Measurements from ENCODE around the gene MARCHF6.
"Not testable (repeated sequence)": the region's sequence is repeated elsewhere in the genome, so short reads cannot be mapped to it uniquely, and the experiment has no call there.

The MARCHF6 gene, protein sequence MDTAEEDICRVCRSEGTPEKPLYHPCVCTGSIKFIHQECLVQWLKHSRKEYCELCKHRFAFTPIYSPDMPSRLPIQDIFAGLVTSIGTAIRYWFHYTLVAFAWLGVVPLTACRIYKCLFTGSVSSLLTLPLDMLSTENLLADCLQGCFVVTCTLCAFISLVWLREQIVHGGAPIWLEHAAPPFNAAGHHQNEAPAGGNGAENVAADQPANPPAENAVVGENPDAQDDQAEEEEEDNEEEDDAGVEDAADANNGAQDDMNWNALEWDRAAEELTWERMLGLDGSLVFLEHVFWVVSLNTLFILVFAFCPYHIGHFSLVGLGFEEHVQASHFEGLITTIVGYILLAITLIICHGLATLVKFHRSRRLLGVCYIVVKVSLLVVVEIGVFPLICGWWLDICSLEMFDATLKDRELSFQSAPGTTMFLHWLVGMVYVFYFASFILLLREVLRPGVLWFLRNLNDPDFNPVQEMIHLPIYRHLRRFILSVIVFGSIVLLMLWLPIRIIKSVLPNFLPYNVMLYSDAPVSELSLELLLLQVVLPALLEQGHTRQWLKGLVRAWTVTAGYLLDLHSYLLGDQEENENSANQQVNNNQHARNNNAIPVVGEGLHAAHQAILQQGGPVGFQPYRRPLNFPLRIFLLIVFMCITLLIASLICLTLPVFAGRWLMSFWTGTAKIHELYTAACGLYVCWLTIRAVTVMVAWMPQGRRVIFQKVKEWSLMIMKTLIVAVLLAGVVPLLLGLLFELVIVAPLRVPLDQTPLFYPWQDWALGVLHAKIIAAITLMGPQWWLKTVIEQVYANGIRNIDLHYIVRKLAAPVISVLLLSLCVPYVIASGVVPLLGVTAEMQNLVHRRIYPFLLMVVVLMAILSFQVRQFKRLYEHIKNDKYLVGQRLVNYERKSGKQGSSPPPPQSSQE

DNA sequence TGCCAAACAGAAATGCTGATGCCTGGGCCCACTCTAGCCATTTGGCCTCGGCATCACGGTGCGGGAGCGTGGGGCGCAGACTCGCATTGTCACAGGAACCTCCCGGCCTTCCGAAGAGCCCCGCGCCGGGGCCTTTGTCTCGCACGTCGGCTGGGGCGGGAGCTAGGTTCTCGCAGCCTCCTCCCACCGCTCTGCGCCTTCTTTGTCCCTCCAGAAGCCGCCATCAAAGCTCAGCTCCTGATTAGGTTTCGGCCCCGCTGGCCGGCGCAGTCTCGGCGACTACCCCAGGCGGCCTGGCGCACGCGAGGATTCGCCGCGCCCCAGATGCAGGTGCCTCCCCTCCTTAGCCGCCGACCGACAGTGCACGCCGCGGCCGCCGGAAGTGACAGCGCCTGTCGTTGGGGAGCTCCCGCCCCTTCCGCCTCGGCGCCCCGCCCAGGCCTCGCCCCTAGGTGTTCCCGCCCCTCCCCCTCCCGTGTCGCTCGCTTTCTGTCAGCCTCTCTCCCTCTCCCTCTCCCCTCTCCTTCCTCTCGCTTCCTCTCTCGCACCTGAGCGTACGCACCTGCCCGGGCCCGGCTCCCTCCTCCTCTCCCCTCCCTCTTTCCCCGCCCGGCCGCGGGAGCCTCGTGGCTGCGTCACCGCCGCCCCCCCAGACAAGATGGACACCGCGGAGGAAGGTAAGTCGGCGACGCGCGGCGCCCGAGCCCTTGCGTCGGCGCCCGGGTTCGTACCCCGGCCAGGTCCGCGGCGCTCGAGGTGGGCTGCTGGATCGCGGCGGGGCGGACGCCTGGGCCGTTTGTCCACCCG, at the start of gene MARCHF6:
Gene MARCHF6 (plus strand): TSS at position 455 of the 807 bp plus-strand sequence. CDS start 204 bp downstream, at position 659.
- peak; percentile 35 for DNase-seq (ENCODE audit: low spot score)

DNA sequence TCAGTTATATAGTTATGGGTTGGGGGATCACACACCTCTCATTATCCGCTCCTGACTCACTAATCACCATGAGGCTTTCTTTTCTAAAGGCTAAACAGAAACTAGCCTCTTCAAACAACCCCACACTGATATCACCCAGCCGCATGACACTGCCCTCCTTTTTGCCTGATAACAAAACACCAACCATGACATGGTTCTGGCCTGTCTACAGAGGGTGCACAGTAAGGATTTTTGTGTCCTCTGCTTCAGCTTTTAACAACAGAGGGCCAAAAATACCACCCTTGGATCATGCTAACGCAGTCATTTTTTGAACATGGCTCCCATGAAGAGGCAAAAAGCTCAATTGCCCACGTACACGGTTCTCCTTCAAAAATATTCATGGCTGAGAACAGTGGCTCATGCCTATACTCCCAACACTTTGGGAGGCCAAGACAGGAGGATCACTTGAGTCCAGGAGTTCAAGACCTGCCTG, 49.8 kb upstream of the MARCHF6 start:
- no peak for DNase-seq (ENCODE audit: low spot score)

DNA sequence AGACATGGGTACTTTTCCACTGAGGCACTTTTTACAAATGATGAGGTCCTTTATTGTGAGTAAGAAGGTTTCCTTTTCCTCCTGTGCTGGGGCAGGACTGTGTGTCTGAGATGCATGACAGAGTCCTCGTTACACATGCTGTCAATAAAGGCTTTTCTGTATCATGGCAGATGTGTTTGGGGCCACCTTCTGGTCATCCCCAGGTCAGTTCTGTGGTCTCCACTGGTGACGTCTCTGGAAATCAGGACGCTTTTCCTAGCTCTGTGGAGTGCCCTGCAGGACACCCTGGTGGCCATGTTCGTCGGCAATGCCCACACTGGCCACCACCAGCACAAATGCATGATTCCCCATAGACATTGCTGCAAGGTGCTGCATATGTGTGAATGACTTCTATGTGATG, 48.6 kb upstream of the MARCHF6 start:
- DNase-seq (ENCODE audit: low spot score) = no peak

DNA sequence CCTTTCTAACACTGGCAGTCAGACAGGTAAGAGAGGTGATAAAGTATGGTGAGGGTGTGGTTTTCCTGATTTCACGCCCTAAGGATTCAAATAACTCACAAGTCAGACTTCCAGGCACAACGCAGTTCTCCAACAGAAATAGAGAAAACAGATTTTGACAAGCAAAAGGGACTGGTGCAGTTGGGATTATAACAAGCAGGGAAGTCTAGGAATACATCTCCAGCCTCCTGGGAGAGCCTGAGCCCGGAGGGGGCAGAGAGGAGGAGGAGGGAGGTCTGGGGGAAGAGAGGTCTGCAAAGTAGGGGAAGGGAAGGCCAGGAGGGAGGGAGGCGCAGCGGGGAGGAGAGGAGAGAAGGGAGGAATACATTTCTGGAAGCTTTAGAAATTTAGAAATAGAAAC, 47.4 kb upstream of the MARCHF6 start:
- no peak for DNase-seq (ENCODE audit: low spot score)

DNA sequence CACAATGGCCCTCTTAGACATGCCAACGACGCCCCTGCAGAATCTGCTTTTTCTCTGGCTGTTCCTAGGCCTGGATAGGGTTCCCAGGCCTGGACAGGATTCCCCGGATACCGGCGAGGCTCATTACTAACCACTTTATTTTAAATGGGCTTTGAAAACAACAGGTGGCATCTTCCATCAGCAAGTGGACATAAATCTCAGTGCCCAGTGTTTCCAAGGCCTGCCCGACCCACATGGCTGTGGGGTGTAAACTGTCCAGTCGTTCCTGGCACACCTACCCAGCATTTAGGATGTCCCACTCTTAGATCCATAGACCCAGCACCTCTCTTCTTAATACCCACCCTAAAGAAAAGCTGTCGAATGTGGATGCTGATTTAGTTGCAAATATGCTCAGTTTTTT, 46.7 kb upstream of the MARCHF6 start:
- no peak for DNase-seq (ENCODE audit: low spot score)

DNA sequence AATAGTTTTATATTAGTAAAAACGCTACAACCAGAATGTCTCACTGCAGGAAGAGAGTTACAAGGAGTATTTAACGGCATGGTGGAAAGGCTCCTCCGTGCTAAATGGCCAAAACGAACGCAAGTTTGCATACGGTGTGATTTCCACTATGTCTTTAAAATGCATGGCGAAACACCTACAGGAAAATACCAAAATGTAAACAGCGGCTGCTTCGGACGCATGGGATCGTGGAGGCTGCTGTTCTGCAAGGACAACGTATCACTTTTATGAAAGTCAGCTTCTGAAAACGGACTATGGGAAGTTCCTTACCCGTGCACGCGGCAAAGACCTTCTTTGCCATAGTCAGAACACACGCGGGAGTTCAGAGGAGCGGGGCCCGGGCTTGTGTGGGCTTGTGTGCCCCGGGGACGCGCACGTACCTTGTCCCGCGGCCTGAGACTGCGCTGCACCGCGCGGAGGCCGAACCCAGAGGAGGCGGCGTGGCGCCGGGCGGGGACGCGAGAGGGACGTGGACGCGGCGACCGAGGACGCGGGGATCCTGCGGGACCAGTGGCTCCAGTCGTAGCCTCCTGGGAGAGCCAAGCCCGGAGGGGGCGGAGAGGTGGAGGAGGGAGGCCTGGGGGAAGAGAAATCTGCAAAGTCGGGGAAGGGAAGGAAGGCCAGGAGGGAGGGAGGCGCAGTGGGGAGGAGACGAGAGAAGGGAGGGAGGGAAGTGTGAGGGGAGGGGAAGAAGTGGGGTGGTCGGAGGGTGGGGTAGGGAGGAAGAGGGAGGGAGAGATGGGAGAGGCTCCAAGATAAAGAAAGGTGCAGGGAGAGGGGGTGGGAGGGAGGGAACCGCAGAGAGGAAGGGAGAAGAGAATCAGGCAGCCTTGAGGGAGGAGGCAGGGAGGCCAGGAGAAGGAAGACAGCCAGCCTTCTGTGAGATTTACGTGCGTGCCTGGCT, 46.0 kb upstream of the MARCHF6 start, which contains the start of gene CMBL:
Gene CMBL (minus strand): TSS at position 697 of the 943 bp plus-strand sequence. CDS start 17,140 bp downstream, outside the sequence.
- peak; percentile 57 for DNase-seq (ENCODE audit: low spot score)

DNA sequence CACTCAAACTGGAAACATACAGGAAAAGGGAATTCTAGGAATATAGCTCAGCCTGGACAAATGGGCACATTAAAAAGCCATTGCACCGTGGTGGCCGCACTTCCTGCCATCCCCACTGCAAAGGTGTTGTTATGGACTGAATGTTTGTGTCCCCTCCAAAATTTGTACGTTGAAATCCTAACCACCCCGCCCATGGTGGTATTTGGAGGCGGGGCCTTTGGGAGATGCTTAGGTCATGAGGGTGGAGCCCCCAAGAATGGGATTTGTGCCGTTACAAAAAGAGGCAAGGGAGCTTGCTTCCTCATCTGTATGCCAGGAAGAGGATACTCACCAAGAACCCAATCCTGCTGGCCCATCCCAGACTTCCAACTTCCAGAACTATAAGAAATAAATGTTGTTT, 44.7 kb upstream of the MARCHF6 start:
- DNase-seq (ENCODE audit: low spot score) = no peak

DNA sequence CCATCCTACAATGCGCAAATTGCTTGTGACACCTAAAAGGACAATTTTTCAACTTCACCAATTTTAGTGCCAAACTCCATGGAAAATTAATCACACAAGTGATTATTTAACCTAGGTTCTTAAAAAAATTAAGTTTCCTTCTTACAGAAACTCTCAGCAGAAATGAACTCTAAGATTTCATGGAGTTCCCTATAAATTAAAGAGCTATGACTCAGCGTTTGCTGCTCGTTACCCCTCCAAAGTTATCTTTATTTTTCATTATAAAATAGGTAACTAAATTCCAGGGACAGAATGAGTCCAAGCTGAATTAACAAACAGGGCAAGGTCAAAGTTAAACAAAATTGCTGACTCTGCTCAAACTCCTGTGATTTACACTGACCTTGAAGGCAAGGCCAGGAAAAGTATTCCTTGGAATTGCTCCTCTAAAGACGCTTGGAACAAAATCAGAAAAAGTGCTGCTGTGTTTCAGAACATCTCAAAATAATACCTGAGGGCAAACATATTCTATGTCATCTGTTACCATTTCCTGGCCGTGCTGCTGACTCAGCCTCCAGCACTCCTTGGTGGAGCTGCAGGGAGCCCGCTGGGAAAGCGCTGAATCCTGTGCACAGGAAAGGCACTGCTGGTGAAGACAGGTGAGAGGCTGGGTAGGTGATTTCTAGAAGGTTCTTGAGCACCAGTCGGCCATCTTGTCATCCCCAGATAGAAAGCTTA, 43.3 kb upstream of the MARCHF6 start:
- no peak for DNase-seq (ENCODE audit: low spot score)

DNA sequence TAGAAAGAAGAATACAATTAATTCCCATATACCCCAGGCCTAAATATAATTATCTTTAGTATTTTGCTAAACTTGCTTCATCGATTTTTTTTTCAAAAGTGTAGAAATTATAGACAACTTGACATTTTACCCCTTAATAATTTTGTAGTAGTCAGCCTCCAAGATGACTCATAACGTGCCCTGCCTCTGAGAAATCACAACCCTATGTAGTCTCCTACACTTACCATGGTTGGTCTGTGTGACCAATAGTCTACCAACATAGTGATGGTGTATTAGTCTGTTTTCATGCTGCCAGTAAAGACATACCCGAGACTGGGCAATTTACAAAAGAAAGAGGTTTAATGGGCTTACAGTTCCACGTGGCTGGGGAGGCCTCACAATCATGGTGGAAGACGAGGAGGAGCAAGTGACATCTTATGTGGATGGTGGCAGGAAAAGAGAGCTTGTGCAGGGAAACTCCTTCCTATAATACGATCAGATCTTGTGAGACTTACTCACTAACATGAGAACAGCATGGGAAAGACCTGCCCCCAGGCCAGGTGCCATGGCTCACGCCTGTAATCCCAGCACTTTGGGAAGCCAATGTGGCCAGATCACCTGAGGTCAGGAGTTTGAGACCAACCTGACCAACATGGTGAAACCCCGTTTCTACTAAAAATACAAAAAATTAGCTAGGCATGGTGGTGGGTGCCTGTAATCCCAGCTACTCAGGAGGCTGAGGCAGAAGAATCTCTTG, 42.5 kb upstream of the MARCHF6 start:
- DNase-seq (ENCODE audit: low spot score) = not testable (repeated sequence)

DNA sequence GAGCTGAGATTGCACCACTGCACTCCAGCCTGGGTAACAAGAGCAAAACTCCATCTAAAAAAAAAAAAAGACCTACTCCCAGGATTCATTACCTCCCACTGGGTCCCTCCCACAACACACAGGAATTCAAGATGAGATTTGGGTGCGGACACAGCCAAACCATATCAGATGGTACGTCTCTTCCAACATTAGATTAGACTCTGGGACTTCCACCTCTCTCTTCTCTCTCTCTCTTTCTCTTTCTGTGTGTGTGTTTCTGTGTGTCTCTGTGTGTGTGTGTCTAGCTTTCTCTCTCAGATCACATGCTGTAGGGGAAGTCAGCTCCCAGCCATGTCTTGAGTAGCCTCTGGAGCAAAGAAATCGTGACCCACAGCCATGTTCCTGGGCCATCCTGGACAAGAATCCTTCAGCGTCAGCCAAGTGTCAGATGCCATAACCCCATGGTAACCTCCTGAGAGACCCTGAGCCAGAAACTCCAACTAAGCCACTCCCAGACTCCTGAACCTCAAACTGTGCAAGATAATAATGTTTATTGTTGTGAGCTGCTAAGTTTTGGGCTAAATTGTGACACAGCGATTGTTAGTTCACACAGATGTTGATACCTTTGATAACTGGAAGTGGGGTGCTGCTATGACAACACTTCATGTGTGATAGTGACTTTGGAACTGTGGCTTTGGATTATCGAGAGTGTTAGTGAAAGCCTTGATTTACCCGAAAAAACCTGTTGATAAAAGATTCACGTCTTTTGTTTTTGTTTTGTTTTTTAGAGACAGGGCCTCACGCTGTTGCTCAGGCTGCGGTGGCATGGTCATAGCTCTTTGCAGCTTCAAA, 41.7 kb upstream of the MARCHF6 start:
- DNase-seq (ENCODE audit: low spot score) = no peak

DNA sequence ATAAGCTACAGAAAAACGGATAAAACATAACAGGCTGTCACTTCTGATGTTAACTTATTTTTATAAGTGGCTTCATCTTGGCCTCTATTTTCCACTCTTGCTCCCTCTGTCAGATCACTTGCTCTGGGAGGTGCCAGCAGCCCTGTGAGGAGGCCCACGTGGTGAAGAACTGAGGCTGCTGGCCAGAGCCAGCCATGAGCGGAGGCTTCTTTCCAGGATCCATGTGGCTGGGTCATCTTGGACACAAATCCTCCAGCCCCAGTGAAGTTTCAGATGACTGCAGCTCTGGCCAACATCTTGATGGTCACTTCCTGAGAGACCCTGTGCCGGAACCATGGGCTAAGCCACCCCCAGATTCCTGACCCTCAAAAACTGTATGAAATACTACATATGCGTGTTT, 38.3 kb upstream of the MARCHF6 start:
- DNase-seq (ENCODE audit: low spot score) = no peak

DNA sequence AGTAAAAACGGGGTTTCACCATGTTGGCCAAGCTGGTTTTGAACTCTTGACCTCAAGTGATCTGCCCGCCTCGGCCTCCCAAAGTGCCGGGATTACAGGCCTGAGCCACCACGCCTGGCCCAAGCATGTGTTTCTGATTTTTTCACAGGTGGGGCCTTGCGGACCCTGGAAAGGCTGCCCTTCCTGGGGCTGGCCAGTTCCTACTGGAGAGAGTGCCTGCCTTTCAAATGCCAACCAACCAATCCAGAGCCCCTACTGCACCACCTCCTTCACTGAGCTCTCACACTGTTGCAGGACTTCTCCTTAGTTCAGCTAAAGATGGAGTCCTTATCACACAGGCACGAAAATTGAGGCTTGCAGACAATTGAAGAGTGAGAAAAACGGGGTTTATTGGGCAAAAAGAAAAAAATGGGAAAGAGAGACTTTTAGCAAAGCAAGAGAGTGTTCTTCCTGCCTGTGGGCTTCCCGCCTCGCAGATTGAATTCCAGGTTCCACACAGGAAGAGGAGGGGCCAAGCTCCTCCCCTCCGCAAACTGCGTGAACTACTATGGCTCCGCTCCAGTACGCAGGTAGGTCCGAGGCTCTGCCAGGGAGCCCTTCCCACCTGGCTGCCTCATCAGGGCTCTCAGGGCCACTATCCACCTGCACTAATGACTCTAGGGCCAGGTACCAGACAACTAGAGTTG, 37.5 kb upstream of the MARCHF6 start:
- DNase-seq (ENCODE audit: low spot score) = no peak

DNA sequence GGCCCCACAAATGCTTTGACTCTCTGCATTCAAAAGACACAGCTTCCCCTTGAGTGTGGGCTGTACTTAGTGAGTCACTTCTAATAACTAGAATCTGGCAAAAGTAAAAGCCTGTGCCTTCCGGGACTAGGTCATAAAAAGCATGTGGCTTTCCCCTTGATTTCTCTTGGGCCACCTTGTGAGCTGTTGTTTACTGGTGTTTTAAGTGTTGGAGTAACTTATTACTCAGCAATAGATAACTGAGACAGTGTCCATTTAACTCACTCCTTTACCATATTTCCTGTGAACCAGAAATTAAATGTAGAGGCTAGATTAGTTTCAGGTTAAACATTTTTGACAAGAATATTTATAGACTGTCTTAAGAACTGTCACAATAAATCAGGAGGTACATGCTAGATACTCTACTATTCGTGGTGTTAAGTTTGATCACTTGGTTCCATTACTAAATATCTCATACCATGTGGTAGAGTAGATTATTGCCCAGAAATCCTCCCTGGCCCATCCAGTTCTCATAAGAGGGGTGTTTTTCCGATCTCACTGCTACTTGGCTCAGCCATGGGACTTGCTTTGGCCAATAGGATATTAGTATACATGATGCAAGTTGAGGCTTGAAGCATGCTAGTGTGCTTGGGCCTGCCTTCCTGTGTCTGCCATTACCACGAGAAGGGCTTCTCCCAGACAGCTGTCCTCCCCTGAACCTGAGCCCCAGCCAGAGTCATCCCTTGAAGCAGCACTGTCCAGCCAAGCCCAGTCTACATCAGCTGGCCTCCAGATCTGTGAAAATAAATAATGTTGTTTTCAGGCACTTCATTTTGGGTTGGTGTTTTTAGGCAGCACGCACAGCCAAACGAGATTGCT, 35.4 kb upstream of the MARCHF6 start:
- DNase-seq (ENCODE audit: low spot score) = no peak

DNA sequence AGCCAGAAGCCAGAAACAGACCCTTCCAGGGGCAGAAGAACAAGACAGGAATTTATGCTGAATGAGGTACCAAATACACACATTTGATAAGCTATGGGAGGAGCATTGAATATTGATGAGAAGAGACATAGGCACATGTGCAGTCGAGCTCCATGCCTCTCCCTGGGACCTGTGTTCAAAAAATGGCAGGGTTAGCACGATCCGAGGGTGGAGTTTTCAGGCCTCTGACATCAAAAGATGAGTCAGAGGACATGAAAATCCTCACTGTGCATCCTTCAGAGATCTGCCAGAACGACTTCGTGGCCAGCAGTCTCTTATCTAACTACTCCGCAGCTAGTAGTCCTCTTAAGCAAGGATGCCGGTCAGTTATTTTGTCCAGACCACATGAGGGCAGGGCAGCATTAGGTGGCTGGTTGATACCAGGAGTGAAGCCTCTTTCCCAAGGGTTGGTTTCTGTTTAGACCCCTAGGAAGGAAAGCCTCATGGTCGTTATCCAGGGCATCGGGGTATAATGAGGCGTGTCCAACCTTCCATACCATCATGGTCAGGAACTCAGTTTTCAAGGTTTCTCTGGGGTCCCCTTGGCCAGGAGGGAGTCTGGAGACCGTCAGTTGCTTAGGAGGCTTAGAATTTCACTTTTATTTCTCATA, 34.2 kb upstream of the MARCHF6 start:
- DNase-seq (ENCODE audit: low spot score) = no peak

DNA sequence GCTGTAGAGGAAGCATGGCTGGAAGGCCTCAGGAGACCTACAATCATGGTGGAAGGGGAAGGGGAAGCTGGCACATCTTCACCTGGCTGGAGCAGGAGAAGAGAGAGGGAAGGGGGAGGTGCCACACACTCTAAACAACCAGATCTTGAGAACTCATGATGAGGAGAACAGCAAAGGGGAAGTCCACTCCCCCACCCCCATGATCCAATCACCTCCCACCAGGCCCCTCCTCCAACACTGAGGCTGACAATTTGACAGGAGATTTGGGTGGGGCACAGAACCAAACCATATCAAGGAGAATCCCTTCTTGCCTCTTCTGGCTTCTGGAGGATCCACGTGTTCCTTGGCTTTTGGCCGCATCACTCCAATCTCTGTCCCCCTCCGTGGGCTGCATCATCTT, 32.7 kb upstream of the MARCHF6 start:
- DNase-seq (ENCODE audit: low spot score) = no peak

DNA sequence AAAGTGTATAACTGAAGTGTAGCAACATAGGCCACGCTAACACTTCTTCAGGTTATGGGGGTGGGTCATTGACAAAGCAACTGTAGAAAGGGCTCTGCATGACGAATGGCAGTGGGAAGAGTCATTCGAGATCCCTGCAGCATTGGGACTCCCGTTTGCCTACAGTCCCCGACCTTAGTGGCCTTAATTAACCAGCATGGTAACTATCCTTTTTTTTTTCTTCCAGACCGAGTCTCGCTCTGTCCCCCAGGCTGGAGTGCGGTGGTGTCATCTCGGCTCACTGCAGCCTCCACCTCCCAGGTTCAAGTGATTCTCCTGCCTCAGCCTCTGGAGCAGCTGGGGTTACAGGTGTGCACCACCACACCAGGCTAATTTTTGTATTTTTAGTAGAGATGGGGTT, 31.6 kb upstream of the MARCHF6 start:
- DNase-seq (ENCODE audit: low spot score) = no peak

Data from HuH-7.5 (cell line).